Adrenal gland (tissue), 12 donors: ENCODE results near the gene FGFRL1. TPM values are rescaled to one million over a fixed set of nuclear protein-coding genes. Genes with fewer than 3 reads are reported as not detected.
A peak's percentile ranks its signal among the peaks of the same experiment; 100 is the strongest.

Experiments used
- DNase-seq, 7 donors: peaks; one replicate each; pipeline ENCODE4 v3.0.0-alpha.2; 2019 to 2020
- H3K27ac ChIP-seq, 5 donors: fragments of 200-600 bp; sonication (generic) in 4 of 5; 1 replicate in 3 of 5; 2 replicates in 2 of 5; pipeline versions ENCODE4 v1.5.1 to v1.8.0; 2016 to 2020; ENCODE audit warnings: mild to moderate bottlenecking in 1 of 5
- H3K27me3 ChIP-seq: fragments of 200-600 bp; 2 replicates; pipeline ENCODE4 v1.8.0; 2021
- H3K36me3 ChIP-seq, 2 donors: fragments of 200-600 bp; replicated peaks in 1 of 2; 1 replicate in 1 of 2; 2 replicates in 1 of 2; pipeline versions ENCODE4 v1.5.1 to v1.8.0; 2018 to 2022
- H3K4me1 ChIP-seq, 2 donors: fragments of 200-600 bp; replicated peaks in 1 of 2; 1 replicate in 1 of 2; 2 replicates in 1 of 2; pipeline versions ENCODE4 v1.5.1 to v1.8.0; 2018 to 2021
- H3K4me3 ChIP-seq, 4 donors: fragments of 200-600 bp; sonication (generic) in 3 of 4; one replicate each; pipeline ENCODE4 v1.5.1; 2016 to 2018
- H3K9me3 ChIP-seq, 3 donors: fragments of 200-600 bp; sonication (generic) in 1 of 3; replicated peaks in 1 of 3; 1 replicate in 2 of 3; 2 replicates in 1 of 3; pipeline versions ENCODE4 v1.5.1 to v1.8.0; 2016 to 2021
- CTCF ChIP-seq, 6 experiments: fragments of 450-650 bp in 4 of 6; fragments of 200-600 bp in 2 of 6; sonication (generic) in 1 of 6; IDR thresholded peaks; 1 replicate in 5 of 6; 2 replicates in 1 of 6; pipeline versions ENCODE4 v1.5.1 to v1.8.0; 2016 to 2021; ENCODE audit warnings: antibody characterized with exemption in 6 of 6, mild to moderate bottlenecking in 2 of 6, moderate library complexity in 1 of 6
- POLR2A ChIP-seq, 2 donors: fragments of 450-650 bp; IDR thresholded peaks; one replicate each; pipeline ENCODE4 v1.6.1; 2017; ENCODE audit warnings: antibody characterized with exemption in 2 of 2, mild to moderate bottlenecking in 2 of 2, moderate library complexity in 1 of 2
- WGBS, 4 donors: extraction: QIAGEN DNeasy Blood & Tissue Kit in 2 of 4; methylation state at CpG; one replicate each; pipeline versions ENCODE4 v1.1.5 to v1.1.7; 2013 to 2017; 5-methylcytosine and 5-hydroxymethylcytosine counted together
- intact Hi-C, 2 donors: fragments of 100-400 bp; cut with DNase I; formaldehyde crosslinking; loops; one replicate each; pipeline versions ENCODE4 v1.14.1 to v1.15.0; 2022 to 2023
- polyA plus RNA-seq, 3 donors: library from polyadenylated mRNA; stranded (reverse); fragments of 200-250 nt in 2 of 3; fragments of 350-450 nt in 1 of 3; fragmentation: Illumina TruSeq in 1 of 3; extraction: RNeasy Lipid Tissue Mini Kit (QIAGEN cat#74804) in 1 of 3; gene quantifications; one replicate each; pipeline ENCODE4 v1.2.3, GENCODE V29; 2013 to 2014
- total RNA-seq, 9 donors: library from RNA; depleted of rRNA in 4 of 9; stranded (reverse); fragments of >200 nt in 4 of 9; fragments of 120-200 nt in 1 of 9; fragmentation: NEBNext Ultra II Directional in 1 of 9; extraction: Animal tissue kit (Norgen Biotek cat#: 25700) in 1 of 9; gene quantifications; one replicate each; pipeline versions ENCODE4 v1.1.0 to v1.2.4, GENCODE V29; 2013 to 2023
- donor health status: healthy with polysubstance abuse.
- donor health status: Bipolar disorder and iron deficiency.
- donor health status: DM: yes; HTN: yes; CAD: no.
- donor health status: DM: no; HTN: no; CAD: no.
- donor health status: DM: no; HTN: no; CAD: no.
- donor health status: DM: yes; HTN: yes; CAD: no.

Gene FGFRL1
- total and polyA plus RNA-seq, 12 donors: 24.4 to 274 (median 77.8) TPM

GRCh38 chr4:971666-972500 is 39.5 kb upstream of the FGFRL1 start:
- intact Hi-C loops: no loop called here
- H3K9me3 ChIP-seq: no peaks in the 10 kb centered on the region
- 52 to 64% (median 57%) methylated on average over 4 to 24 of the region's 24 CpGs for WGBS, 4 donors
- H3K36me3 ChIP-seq: no peaks in the 10 kb centered on the region
- H3K27ac ChIP-seq: no peak overlapping the region
- no peaks in the 10 kb centered on the region for H3K27me3 ChIP-seq
- no peak for TF ChIP-seq POLR2A (IDR thresholded peaks at IDR 0.05)
- TF ChIP-seq CTCF (IDR thresholded peaks at IDR 0.05): no peak
- peaks cover 13 to 22% of the 10 kb centered on the region in 2 donors for H3K4me1 ChIP-seq
- no peak for DNase-seq
- H3K4me3 ChIP-seq: peak overlapping the region in 1 of 4 donors; percentile 91

- TF ChIP-seq CTCF (IDR thresholded peaks at IDR 0.05) (no peak), POLR2A (IDR thresholded peaks at IDR 0.05) (no peak)
- intact Hi-C loops: no loop called here
- DNase-seq: peak in 1 of 7 donors; percentile 45
- Histone ChIP-seq H3K4me3 (peak overlapping the region; percentile 48 to 91 (median 66)), H3K36me3 (no peaks in the 10 kb centered on the region), H3K27ac (peak overlapping the region in 1 of 5 donors; percentile 55), H3K27me3 (no peaks in the 10 kb centered on the region), H3K4me1 (peaks cover 13 to 22% of the 10 kb centered on the region in 2 donors), H3K9me3 (no peaks in the 10 kb centered on the region)
- 0 to 2% (median 1%) methylated on average over 10 to 65 of the region's 65 CpGs for WGBS, 4 donors
These were observed 38.6 kb upstream of the FGFRL1 start for GRCh38 chr4:972651-973424.

GRCh38 chr4:973431-974397 is 37.7 kb upstream of the FGFRL1 start, which contains the start of gene DGKQ:
Gene DGKQ (minus strand): TSS chr4:973569. CDS start chr4:973482, 87 bp downstream.
- 23 to 52% (median 29%) methylated on average over 16 to 123 of the region's 123 CpGs for WGBS, 4 donors
- peak; percentile 85 to 92 (median 91) for DNase-seq
- peak within 1 kb of the TSS in 1 of 5 donors; percentile 55 for H3K27ac ChIP-seq
- intact Hi-C loops: no loop called here
- H3K36me3 ChIP-seq: no peaks in the 10 kb centered on the region
- peaks cover 13 to 22% of the 10 kb centered on the region in 2 donors for H3K4me1 ChIP-seq
- no peaks in the 10 kb centered on the region for H3K27me3 ChIP-seq
- H3K9me3 ChIP-seq: no peaks in the 10 kb centered on the region
- TF ChIP-seq POLR2A (IDR thresholded peaks at IDR 0.05) (peak in 1 of 2 donors; percentile 23), CTCF (IDR thresholded peaks at IDR 0.05) (no peak)
- H3K4me3 ChIP-seq: peak within 1 kb of the TSS; percentile 48 to 91 (median 66)
